NCI-H345 (cell line): ENCODE data around the gene ZNF132.
"Not testable (repeated sequence)": the region's sequence is repeated elsewhere in the genome, so short reads cannot be mapped to it uniquely, and the experiment has no call there.

ENCODE experiments used
- DNase-seq: peaks from one replicate; lab custom pipeline; 2025; lab: John Stamatoyannopoulos, UW

The ZNF132 gene

GRCh38 chr19:58439576-58440554, at the start of gene ZNF132:
ZNF132 (minus strand) TSS chr19:58440153; CDS start chr19:58439821, 332 bp downstream.
- no peak for DNase-seq

- not testable (repeated sequence) for DNase-seq
These were observed 44.4 kb upstream of the ZNF132 start for GRCh38 chr19:58484349-58484748.

- no peak for DNase-seq
These were observed 43.8 kb upstream of the ZNF132 start for GRCh38 chr19:58483776-58484175.

GRCh38 chr19:58482372-58482771, 42.4 kb upstream of the ZNF132 start:
- no peak for DNase-seq

GRCh38 chr19:58480831-58481230, 40.9 kb upstream of the ZNF132 start:
- DNase-seq: no peak

- no peak for DNase-seq
These were observed 40.5 kb upstream of the ZNF132 start for GRCh38 chr19:58480481-58480830.

- no peak for DNase-seq
These were observed 40.0 kb upstream of the ZNF132 start for GRCh38 chr19:58479736-58480480.

GRCh38 chr19:58479303-58479702, 39.4 kb upstream of the ZNF132 start:
- DNase-seq: no peak

- no peak for DNase-seq
These were observed 37.9 kb upstream of the ZNF132 start for GRCh38 chr19:58477871-58478270.

- DNase-seq: no peak
These were observed 37.2 kb upstream of the ZNF132 start for GRCh38 chr19:58477130-58477529.

GRCh38 chr19:58476498-58477015, 36.6 kb upstream of the ZNF132 start:
- DNase-seq: no peak

- DNase-seq: peak; percentile 89
These were observed 36.0 kb upstream of the ZNF132 start, which contains the start of gene ZNF446 for GRCh38 chr19:58475714-58476497. ZNF446 (plus strand) TSS chr19:58476352; CDS start chr19:58477219, 867 bp downstream.

GRCh38 chr19:58474997-58475713, 35.2 kb upstream of the ZNF132 start:
- DNase-seq: no peak

- no peak for DNase-seq
These were observed 34.5 kb upstream of the ZNF132 start for GRCh38 chr19:58474291-58474996.

GRCh38 chr19:58473775-58474174, 33.8 kb upstream of the ZNF132 start:
- no peak for DNase-seq

GRCh38 chr19:58471736-58472135, 31.8 kb upstream of the ZNF132 start:
- no peak for DNase-seq

GRCh38 chr19:58470837-58471543, 31.0 kb upstream of the ZNF132 start:
- not testable (repeated sequence) for DNase-seq

- DNase-seq: no peak
These were observed 29.5 kb upstream of the ZNF132 start for GRCh38 chr19:58469241-58470013.

- peak; percentile 33 for DNase-seq
These were observed 28.4 kb upstream of the ZNF132 start for GRCh38 chr19:58468216-58468839.
